ENCODE measurements around the gene STRIP2.
"Not testable (repeated sequence)": the region's sequence is repeated elsewhere in the genome, so short reads cannot be mapped to it uniquely, and the experiment has no call there.

Gene STRIP2

GRCh38 chr7:129421717-129422250 lies 12.4 kb upstream of the STRIP2 start:
- DNase-seq (ENCODE audit: low read depth) = no peak

GRCh38 chr7:129422727-129423126 lies 11.5 kb upstream of the STRIP2 start:
- no peak for DNase-seq (ENCODE audit: low read depth)

- no peak for DNase-seq (ENCODE audit: low read depth)
Measured at GRCh38 chr7:129423700-129424410, 10.4 kb upstream of the STRIP2 start.

DNA sequence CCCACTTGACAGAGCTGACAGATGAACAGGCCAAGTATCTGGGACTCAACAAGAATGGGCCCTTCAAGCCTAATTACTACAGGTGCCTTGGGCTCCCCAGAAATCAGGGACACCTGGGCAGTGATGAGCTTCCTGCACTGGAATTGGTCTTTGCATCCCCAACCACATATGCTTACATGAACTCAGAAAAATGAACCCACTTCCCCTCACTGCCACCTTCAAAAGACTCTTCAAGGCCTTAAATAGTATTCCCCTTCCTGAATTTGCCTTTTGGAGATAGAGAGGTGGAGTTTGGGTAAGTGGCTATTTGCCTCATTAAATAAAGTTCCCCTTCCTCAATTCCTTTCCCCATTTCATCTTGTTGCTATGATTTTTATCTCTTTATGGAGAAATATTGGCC lies 7.8 kb upstream of the STRIP2 start:
- DNase-seq (ENCODE audit: low read depth) = no peak

DNA sequence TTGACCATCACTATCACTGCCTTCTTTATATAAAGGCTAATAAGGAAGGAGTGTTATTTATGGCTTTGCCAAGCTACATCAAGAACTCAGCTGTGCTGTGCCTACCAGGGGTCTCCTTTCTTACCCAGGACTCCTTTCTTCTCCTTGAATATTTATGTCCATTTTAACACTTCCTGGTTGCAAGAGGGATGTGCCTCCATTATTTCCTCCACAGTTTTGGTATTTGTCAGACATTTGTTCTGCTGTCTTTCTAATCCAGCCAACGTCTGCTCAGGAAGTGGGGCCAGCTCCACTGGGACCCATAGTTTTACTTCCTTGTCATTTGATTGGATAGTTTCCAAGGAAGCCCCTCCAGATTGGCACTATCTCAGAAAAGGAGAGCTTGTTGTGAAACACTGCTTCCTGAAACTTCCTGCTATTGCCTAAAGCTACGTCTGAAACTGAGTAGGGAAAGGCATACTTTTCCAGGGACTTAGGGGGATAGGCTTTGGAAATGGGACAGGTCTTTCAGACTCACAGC lies 6.6 kb upstream of the STRIP2 start:
- no peak for DNase-seq (ENCODE audit: low read depth)

DNA sequence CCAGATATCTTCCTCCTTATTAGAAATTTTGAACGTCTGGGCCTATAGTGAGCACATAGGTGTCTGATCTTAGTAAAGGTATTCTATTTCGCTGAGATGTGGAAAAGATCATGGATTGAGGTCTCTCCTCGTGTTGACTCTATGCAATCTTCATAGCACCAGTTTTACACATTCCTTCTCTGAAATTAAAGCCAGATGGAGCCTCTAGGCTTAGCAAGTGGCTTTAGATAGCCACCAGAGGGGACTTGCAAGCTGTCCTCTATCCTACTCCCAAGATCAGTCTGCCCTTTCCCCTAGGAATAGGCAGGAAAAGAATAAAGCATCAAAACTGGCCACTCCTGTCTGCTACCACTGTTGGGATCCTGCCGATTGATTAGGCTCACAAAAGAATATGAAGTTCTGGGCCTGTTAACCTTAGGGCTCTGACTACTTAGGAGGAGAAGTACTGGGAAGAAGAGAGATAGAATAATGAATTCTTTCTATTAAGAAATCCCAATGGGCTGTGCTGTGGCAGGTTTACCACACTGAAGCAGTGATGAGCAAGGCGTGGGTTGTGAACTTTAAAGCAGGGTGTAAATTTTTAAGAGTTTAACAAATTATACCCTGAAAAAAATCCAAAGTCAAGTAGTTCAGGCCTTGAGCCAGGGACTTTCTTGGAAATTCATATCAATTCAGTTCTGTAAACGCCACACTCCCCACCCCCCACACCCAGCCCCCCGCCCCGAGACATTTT lies 2.2 kb upstream of the STRIP2 start:
- no peak for DNase-seq (ENCODE audit: low read depth)

GRCh38 chr7:129434675-129435318 lies 565 bp downstream of the STRIP2 start:
- no peak for DNase-seq (ENCODE audit: low read depth)

GRCh38 chr7:129435414-129435829 lies 1.2 kb downstream of the STRIP2 start:
- DNase-seq (ENCODE audit: low read depth) = no peak

DNA sequence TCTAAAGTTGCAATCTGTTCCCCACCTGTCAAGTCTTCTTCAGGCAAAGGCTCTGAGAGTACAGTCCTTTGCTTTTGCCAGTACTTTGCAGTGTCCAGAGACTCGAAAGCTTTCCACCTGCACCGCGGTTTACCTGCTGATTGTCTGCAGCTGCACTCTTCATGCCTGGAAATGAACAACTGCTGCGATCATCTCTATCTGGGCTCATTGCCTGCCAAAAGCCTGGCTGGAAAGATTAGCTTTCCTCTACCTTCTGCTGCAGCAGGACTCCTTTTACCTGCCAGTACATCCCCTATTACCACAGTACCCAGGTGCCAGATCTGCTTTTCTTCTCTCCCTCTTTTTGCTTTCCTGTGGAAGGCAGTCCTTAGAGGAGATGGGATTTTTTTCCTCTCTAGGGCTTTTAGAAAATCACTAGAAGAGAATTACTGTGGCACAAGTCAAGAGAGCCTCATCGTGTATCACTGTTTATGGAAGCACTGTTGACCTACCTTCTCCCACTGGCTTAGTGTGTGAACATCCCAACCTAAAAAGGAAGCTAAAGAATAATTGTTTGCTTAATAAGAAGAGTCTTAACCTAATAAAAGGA lies 2.2 kb downstream of the STRIP2 start:
- DNase-seq (ENCODE audit: low read depth) = no peak

GRCh38 chr7:129437190-129437589 lies 3.0 kb downstream of the STRIP2 start:
- no peak for DNase-seq (ENCODE audit: low read depth)

DNA sequence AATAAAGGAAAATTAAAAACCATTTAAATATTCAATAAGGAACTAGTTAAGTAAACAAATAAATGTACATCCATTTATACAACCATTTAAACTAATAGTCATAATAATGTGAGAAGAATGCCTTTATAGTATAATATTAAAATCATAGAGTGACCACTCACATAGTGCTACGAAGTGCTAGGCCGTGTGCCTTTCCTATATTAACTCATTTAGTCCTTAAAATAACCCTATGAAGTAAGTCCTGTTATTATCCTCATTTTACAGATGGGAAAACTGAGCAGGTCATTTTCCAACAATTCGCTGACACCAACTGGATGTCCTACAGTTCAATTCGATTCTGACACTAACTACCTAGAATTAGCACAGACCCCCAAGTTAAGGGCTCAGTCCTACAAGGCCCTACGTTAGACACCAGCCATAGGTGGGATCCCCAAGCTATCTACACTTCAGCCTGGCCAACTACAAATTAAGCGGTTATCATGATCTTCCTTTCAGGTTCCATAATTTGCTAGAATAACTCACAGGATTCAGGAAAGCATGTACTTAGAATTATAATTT lies 4.1 kb downstream of the STRIP2 start:
- DNase-seq (ENCODE audit: low read depth) = no peak

DNA sequence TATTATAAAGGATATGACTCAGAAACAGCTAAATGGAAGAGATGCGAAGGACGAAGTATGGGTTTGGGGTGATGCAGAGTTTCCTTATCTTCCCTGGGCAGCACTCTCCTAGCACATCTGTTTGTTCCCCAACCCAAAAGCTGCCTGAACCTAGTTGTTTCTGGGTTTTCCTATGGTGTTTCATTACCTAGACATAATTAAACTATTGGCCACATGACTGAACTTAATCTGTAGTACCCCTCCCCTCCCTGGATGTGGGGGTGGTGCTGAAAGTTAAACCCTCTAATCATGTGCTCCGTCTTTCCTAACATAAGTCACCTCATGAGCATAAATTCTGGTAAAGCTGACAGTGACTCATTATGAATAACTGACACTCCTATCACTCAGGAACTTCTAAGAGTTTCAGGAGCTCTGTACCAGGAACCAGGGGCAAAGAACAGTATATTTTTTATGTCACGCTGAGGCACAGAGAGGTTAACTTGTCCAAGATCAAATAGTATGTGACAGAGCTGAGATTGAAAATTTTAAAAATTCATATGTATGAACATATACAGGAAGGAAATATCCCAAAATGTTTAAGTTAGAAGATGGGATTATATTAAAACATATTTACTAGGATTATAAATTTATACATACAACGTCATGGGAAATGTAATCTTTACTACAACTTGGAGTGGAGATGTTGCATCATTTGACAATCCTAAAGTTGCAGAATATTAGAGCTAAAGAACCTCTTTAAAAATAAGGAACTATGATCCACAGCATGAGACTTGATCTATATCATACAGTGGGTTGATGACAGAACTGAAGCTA lies 4.8 kb downstream of the STRIP2 start:
- DNase-seq (ENCODE audit: low read depth) = no peak

DNA sequence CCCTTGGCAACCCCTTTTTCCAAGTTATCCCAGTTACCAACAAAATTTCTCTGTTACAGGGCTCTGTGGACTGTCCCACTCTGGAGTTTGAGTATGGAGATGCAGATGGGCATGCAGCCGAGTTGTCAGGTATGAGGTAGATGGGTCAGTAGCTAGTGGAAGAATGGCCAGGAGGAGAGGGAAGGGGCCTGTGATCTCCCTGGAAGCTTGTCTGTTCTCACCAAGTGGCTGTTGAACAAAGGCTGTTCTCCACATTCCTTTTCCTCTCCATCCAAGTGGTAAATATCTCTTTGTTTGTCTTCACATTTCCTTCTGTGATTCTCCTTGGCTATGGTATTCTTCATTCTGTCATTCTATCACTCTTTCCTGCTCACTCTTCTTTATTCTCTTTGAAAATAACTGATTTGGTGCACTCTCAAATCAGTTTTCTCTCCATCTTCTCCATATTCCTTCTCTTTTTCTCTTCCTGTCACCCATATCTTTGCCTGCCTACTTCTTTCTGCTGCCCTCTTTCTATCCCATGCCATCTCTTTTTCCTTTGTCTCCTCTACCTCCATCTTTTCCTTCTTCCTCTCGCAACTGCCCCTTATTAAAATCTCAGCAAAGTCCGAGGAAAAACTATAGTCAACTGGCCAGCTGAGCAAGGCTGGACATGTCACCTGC lies 5.9 kb downstream of the STRIP2 start:
- no peak for DNase-seq (ENCODE audit: low read depth)

GRCh38 chr7:129443612-129444011 lies 9.4 kb downstream of the STRIP2 start:
- DNase-seq (ENCODE audit: low read depth) = no peak

DNA sequence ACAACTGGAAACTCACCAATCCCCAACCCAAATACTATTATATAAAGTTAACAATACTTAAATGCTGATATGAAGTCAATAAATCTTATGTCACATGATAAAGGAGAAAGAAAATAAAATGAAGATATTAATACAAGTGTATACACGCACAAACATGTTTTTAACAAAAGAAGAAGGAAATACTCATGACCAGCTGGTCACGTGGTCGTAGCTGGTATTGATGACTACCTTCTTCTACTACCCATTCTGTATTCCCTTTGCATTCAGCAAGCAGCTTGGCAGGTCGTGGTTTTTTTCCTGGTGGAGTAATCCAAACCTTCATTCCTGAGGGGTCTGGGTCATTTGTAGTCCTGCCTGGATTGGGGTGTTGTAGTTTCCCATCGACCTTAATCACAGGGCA lies 10.5 kb downstream of the STRIP2 start:
- DNase-seq (ENCODE audit: low read depth) = not testable (repeated sequence)

- not testable (repeated sequence) for DNase-seq (ENCODE audit: low read depth)
Measured at GRCh38 chr7:129446925-129447324, 12.7 kb downstream of the STRIP2 start.

- DNase-seq (ENCODE audit: low read depth) = not testable (repeated sequence)
Measured at GRCh38 chr7:129447445-129447844, 13.2 kb downstream of the STRIP2 start.

DNA sequence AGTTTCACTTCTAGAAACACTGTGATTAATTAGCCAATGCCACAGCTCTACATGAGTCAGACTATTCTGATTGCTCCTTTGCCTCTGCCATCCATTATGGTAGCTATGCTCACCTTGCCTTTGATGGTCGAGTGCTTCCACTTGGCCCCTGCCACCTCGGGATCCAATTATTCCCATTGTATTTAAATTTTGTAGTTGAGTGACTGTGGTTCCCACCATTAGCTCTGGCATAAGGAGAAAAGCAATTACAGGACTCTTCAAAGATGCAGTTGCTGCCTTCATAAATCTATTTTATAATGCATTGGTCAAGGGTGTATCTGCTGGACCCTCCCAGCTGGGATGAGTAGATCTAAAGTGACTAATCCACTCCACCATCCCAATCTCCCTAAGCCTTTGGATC lies 14.4 kb downstream of the STRIP2 start:
- DNase-seq (ENCODE audit: low read depth) = not testable (repeated sequence)

DNA sequence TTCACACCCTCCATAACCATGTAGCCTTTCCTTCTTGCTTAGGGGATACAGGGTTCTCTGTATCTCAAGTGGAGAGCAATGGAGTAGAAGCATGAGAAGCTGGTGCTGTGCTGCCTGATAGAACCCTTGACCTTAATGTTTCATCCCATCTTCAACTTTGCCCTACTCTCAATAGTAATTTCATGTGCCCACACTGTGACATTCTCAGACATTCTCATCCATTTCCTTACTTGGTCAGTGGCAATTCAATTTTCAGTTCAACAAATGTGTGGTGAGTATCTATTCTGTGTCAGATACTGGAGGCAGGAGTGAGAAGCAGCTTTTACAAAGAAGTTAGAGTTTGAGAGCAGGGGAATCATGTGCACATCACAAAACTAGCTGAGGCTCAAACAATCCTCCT lies 16.1 kb downstream of the STRIP2 start:
- no peak for DNase-seq (ENCODE audit: low read depth)

DNA sequence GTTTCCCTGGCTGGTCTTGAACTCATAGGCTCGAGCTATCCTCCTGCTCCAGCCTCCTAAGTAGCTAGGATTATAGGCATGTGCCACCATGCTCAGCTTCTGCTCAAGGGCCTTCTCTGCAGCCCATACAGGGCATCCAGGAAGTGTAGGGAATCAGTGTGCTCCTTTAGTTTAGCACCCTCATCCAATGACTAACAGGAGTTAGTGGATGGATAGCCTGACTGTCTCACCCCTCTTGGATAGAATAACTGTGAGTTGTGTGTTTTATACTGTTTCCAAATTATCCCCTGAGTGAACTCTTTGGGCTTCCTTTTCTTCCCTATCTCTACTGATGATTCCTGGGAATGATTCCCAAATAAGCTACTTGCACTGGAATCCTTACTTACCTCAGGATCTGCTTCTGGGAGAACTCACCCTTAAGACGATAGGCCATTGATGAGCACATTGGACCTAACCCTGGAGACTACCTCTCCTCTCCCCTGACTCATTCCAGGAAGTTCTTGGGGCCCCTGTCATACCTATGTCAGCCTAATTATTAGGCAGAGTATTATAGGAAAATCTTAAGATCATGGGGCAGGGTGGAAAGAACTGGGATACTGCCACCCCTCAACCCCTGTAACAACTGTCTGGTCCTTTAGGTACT lies 18.5 kb downstream of the STRIP2 start:
- no peak for DNase-seq (ENCODE audit: low read depth)
